DMS 273 treated with DMSO at 0.1 percent for 48 hours (cell line): ENCODE data around the gene MAEL.

ENCODE experiments used
- DNase-seq: peaks from one replicate; lab custom pipeline; 2025; lab: John Stamatoyannopoulos, UW

MAEL gene

DNA sequence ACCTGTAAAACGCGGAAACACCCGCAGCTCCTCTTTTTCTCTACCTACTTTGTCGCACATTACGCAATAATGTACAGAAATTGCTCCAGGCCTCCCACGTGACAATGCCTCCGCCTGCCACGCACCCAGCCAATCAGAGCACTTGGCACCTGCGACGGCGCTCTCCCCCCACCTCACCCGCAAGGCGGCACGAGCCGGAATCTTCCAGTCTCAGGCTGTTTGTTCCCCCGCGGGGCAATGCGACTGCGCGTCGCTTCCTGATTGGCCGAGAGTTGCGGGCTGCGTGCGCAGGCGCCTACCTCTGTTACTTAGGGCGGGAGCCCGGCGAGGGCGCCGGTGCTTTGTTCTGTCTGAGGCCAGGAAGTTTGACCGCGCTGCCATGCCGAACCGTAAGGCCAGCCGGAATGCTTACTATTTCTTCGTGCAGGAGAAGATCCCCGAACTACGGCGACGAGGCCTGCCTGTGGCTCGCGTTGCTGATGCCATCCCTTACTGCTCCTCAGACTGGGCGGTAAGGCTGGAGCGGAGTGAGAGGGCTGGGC is at the start of gene MAEL:
MAEL (plus strand) TSS at position 307 of the 542 bp plus-strand sequence; CDS start at position 380, 73 bp downstream.
- DNase-seq = no peak

GRCh38 chr1:166939741-166940375 is 49.2 kb upstream of the MAEL start:
- no peak for DNase-seq

- DNase-seq = no peak
Measured at GRCh38 chr1:166944186-166944967, 44.7 kb upstream of the MAEL start.

GRCh38 chr1:166947398-166948043 is 41.6 kb upstream of the MAEL start:
- no peak for DNase-seq

DNA sequence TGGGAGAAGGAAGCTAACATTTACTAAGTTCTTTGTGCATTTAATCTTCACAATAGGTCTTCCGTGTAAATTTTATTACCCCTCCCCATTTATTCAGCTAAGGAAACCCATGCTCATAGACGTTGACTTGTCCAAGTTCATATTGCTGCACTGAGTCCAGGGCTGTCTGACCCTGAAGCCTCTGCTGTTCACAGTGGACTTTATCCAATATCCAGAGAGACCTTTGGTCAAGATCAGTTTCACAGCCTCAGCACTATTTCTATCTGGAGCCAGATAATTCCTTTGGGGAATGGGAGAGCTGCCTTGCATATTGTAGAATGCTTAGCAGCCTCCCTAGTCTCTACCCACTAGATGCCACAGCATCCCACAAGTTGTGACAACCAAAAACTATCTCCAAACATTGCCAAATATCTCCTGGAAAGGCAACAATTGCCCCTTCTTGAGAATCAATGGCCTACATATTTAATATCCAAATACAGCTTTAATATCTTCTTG is 40.2 kb upstream of the MAEL start:
- no peak for DNase-seq

DNA sequence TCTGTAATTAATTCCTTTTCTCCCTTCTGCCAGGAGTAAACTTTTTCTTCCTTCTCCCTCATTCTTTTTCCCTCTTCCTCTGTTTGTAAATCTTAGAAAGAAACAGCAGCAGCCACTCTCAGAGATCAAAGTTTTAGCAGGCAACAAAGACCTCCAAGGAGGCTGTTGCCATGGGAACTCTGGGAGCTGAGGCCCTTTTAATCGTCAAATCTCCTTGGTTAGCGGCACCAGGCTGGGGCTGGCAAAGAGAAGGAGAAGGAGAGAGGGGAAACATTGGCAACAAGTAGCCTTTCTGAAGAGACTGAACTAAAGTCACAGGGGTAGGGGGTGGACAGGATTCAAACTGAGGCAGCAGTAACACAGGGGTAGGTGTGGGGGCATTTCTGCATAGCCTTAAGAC is 38.9 kb upstream of the MAEL start:
- no peak for DNase-seq

- no peak for DNase-seq
Measured at GRCh38 chr1:166951050-166951449, 38.0 kb upstream of the MAEL start.

GRCh38 chr1:166952002-166952746 is 36.9 kb upstream of the MAEL start:
- no peak for DNase-seq

- DNase-seq = no peak
Measured at GRCh38 chr1:166953491-166953890, 35.6 kb upstream of the MAEL start.

DNA sequence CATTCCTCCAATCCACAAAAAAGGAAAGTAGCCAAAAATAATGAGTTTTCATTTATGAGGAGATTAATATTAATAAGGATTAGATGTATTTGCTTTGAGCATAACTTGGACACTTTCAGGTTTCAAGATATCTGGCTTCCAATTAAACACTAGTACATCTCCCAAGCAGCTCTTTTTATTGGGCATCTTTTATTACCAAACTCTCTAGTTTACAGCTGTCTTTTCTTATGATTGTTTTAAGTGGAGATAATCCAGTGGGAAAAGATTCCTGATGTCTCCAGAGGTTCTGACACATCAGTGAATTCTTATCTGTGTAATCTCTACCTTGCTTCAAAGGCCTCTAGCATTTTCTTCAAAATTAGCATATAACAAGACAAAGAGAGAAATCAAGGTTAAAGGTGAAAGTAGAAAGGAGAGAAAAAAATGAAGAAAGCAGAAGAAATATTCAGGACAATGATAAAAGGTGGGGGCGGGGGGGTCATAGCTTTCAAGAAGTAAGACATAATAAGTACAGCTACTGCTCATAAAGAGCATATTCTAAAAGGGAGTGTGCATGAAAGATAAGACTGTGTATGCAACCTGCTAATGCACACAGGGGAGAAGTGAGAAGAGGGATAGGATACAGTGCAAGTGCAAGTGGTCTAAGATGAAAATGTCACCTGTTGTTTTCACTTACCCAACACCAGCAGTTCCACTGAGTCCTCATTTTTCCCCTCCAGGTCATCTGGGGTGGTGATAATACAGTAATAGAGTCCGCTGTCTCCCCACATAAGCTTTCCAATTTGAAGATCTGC is 32.8 kb upstream of the MAEL start:
- DNase-seq = no peak

DNA sequence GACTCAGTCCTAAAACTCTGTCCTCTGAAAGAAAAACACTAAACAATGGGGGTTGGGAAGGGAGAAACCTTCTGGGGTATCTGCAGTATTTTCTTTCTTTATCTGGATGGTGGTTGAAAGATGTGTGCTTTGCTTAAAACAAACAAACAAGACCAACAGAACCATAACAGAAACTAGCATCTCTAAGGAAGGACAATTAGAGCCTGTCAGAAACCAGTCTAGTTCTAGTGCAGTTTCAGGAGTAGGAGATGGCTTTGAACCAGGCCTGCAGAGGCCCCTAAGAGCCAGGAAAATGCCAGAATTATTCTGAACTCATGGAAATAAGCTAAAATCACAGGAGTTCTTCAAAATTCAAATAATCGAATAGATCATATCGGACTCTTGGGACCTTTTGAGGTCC is 32.2 kb upstream of the MAEL start:
- no peak for DNase-seq

DNA sequence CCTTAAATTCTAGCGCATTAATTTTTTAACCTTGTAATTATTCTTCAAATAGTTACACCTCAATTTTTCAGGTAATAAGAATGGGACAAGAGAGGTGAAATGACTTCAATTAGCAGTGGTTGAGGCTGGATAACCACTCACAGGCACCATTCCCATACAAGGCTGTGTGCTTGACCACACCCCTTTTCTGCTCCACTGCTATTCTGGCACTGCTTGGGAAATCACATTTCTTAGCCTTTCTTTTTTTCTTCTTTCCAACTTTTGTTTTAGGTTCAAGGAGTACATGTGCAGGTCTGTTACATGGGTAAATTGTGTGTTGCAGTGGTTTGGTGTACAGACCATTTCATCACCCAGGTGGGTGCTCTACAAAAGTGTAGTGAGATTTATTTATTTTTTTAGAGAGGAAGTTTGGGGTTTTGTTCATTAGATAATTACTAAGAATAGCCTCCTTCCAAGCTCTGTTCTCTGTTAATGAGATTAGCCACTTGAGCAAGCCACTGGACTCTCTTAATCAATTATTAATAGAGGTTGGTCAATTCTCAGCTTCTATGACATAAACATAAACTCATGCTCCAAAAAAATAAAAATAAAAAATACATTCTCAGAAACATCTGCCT is 28.1 kb upstream of the MAEL start:
- no peak for DNase-seq

DNA sequence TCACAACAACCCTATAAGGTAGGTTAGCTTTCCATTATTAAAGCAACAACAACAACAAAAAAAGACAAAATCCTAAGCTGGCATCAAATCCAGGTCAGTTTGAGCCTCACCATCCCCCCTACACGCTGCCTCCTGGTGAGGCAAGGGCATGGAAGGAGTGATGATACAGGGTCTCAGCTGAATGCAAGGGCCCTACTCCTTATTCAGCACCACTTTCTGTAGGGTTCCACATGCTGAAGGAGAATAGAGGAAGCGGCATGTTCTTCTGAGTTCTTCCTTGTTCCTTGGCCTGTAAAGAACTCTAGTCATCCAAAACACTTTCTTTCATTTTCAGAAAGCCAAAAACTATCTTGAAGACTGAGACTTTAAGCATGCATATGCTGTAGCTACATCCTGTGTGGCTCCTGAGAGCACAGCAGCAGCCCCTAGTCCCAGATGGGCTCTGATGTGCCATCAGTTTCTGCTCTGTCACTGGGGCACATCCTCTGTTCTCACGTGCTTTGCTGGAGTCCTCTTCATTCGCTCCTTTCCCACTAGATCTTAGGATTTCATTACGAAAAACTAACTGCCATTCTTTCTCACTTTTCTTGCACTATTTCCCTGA is 19.9 kb upstream of the MAEL start:
- no peak for DNase-seq

DNA sequence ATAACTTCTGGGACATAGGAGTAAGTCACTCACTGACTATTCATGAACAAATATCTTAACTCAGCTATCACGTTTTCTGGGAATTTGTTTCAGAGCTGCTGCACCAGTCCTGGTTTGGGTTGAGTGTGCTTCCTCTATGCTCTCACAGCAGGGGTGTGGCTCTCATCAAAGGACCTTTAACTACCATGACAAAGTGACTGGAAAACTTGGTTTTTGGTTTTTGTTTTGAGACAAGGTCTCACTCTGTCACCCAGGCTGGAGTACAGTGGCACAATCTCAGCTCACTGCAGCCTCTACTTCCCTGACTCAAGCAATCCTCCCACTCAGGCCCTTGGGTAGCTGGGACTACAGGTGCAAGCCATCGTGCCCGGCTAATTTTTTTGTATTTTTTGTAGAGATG is 17.8 kb upstream of the MAEL start:
- no peak for DNase-seq

DNA sequence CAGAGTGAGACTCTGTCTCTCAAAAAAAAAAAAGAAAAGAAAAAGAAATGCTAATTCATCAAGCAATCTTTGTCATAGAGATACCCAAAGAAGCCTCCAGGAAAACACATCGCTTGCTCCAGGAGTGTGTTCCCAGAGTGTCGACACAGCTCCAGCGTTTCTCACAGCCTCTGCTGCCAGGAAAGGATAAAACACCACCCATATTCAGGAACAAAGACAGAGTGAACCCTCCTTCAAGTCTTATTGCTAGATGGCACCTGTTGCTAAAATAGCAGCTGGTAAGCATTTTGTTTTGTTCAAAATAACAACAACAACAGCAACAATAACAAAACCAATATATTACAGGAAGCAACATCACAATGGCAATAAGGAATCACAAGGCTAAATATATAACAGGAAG is 16.9 kb upstream of the MAEL start:
- no peak for DNase-seq

- no peak for DNase-seq
Measured at GRCh38 chr1:166972826-166973225, 16.3 kb upstream of the MAEL start.

GRCh38 chr1:166974647-166975345 is 14.3 kb upstream of the MAEL start:
- no peak for DNase-seq

GRCh38 chr1:166975361-166976129 is 13.5 kb upstream of the MAEL start, which contains the start of gene ILDR2:
Gene ILDR2 (minus strand): TSS chr1:166975540. CDS start chr1:166975268, 272 bp downstream.
- DNase-seq = peak; percentile 3

DNA sequence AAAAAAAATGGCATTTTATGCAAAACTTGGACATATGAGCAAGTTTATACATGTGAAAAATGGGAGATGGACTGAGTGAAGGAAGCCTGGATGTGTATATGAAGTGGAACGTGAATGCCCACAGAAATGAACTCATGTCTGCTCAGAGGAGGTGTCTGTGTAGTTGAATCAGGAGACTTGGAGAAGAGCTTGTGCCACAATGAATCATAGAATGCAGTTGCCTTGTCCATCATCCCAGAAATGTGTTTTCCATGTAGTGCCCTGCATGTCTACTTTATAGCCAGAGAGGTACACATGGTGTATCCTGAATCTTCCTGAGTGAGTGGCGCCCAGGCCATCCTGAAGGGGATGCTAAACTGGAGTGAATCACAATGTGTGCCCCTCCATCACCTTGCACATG is 11.1 kb upstream of the MAEL start:
- no peak for DNase-seq
